Measurements from ENCODE around the gene DENND1A.
"Not testable (repeated sequence)": the region's sequence is repeated elsewhere in the genome, so short reads cannot be mapped to it uniquely, and the experiment has no call there.

Gene DENND1A

GRCh38 chr9:123398938-123399337 is 531.0 kb downstream of the DENND1A start:
- DNase-seq = not testable (repeated sequence)

- no peak for DNase-seq
Measured at GRCh38 chr9:123397975-123398374, 532.0 kb downstream of the DENND1A start.

GRCh38 chr9:123395689-123396511 is 534.0 kb downstream of the DENND1A start:
- DNase-seq = no peak

GRCh38 chr9:123395276-123395688 is 534.6 kb downstream of the DENND1A start:
- no peak for DNase-seq

- DNase-seq = no peak
Measured at GRCh38 chr9:123394291-123395235, 535.4 kb downstream of the DENND1A start.

- no peak for DNase-seq
Measured at GRCh38 chr9:123392802-123393201, 537.1 kb downstream of the DENND1A start.

- DNase-seq = no peak
Measured at GRCh38 chr9:123391946-123392345, 538.0 kb downstream of the DENND1A start.

GRCh38 chr9:123391233-123391632 is 538.7 kb downstream of the DENND1A start:
- DNase-seq = no peak

- no peak for DNase-seq
Measured at GRCh38 chr9:123390337-123391135, 539.4 kb downstream of the DENND1A start.

- no peak for DNase-seq
Measured at GRCh38 chr9:123389698-123390097, 540.2 kb downstream of the DENND1A start.

- DNase-seq = no peak
Measured at GRCh38 chr9:123389070-123389469, 540.9 kb downstream of the DENND1A start.

- DNase-seq = no peak
Measured at GRCh38 chr9:123387686-123388085, 542.2 kb downstream of the DENND1A start.

- DNase-seq = no peak
Measured at GRCh38 chr9:123383512-123384170, 546.3 kb downstream of the DENND1A start.

GRCh38 chr9:123382653-123383511 is 547.0 kb downstream of the DENND1A start:
- no peak for DNase-seq

- DNase-seq = no peak
Measured at GRCh38 chr9:123380852-123381705, 548.8 kb downstream of the DENND1A start.

GRCh38 chr9:123378956-123379660 is 550.8 kb downstream of the DENND1A start:
- DNase-seq = no peak

- no peak for DNase-seq
Measured at GRCh38 chr9:123378025-123378424, 551.9 kb downstream of the DENND1A start.

- no peak for DNase-seq
Measured at GRCh38 chr9:123377211-123377971, 552.5 kb downstream of the DENND1A start.

All from activated CD4-positive, alpha-beta T cell treated with anti-CD3 and anti-CD28 coated beads, Interleukin-2, Interleukin-6, amounts not matched to agents 100 ng/mL and 50 ng/mL, durations not matched to agents 16 hours and 8 hours (primary cell).